ENCODE results near the gene PITHD1.

GRCh38 chr1:23759277-23759676 lies 18.9 kb upstream of the PITHD1 start:
- TF ChIP-seq CTCF (IDR thresholded peaks at IDR 0.05) (no peak), POLR2A (IDR thresholded peaks at IDR 0.05) (no peak)

Measured in tibial nerve (tissue), 3 donors.